Karpas-422 (cell line): ENCODE results near the gene KRTAP19-4. TPM values are rescaled to one million over a fixed set of nuclear protein-coding genes. Genes with fewer than 3 reads are reported as not detected.

Source experiments
- DNase-seq: peaks from one replicate; pipeline ENCODE4 v3.0.0-alpha.2; 2015
- H2AFZ ChIP-seq: fragments of 200-600 bp; sonication (generic); 2 replicates; pipeline ENCODE4 v1.6.1; 2014; ENCODE audit warnings: antibody characterized with exemption, low read length, mixed read lengths
- H3K27ac ChIP-seq: fragments of 200-600 bp; sonication (generic); 2 replicates; pipeline ENCODE4 v1.5.1; 2014; ENCODE audit warnings: mild to moderate bottlenecking, low read length, moderate library complexity
- H3K27me3 ChIP-seq: fragments of 200-600 bp; sonication (generic); 2 replicates; pipeline ENCODE4 v1.6.1; 2014; ENCODE audit warnings: low read length, mixed read lengths
- H3K36me3 ChIP-seq: fragments of 200-600 bp; sonication (generic); 2 replicates; pipeline ENCODE4 v1.6.1; 2014; ENCODE audit warnings: low read length, mixed read lengths; ENCODE audit not compliant: insufficient read depth
- H3K4me1 ChIP-seq: fragments of 200-600 bp; sonication (generic); 2 replicates; pipeline ENCODE4 v1.6.1; 2014; ENCODE audit warnings: mild to moderate bottlenecking, low read length, mixed read lengths
- H3K4me2 ChIP-seq: fragments of 200-600 bp; sonication (generic); 2 replicates; pipeline ENCODE4 v1.6.1; 2014; ENCODE audit warnings: low read length, low read depth, mild to moderate bottlenecking; ENCODE audit not compliant: poor library complexity, severe bottlenecking
- H3K4me3 ChIP-seq: fragments of 200-600 bp; sonication (generic); 2 replicates; pipeline ENCODE4 v1.5.1; 2014; ENCODE audit warnings: mild to moderate bottlenecking, antibody characterized with exemption, low read length, mixed read lengths
- H3K79me2 ChIP-seq: fragments of 200-600 bp; sonication (generic); 2 replicates; pipeline ENCODE4 v1.6.1; 2014; ENCODE audit warnings: mild to moderate bottlenecking, low read length, mixed read lengths
- H3K9ac ChIP-seq: fragments of 200-600 bp; sonication (generic); 2 replicates; pipeline ENCODE4 v1.6.0; 2014; ENCODE audit warnings: low read length
- H3K9me2 ChIP-seq: fragments of 200-600 bp; sonication (generic), shearing (Covaris generic); replicated peaks from 2 replicates; pipeline ENCODE4 v1.6.0; 2014; ENCODE audit warnings: mild to moderate bottlenecking, low read length, moderate library complexity; ENCODE audit not compliant: insufficient read depth
- H3K9me3 ChIP-seq: fragments of 300-700, 200-600 bp; sonication (generic); 2 replicates; pipeline ENCODE4 v1.6.1; 2014; ENCODE audit warnings: low read length, mixed read lengths
- H4K20me1 ChIP-seq: fragments of 200-600 bp; sonication (generic); 2 replicates; pipeline ENCODE4 v1.6.1; 2014; ENCODE audit warnings: mild to moderate bottlenecking, antibody characterized with exemption, low read length, low read depth; ENCODE audit not compliant: insufficient read depth
- small RNA-seq: library from RNA; depleted of rRNA; stranded (forward); fragments of <200 nt; gene quantifications from one replicate; pipeline ENCODE3, GENCODE V24; 2014
- total RNA-seq: library from RNA; depleted of rRNA; stranded (reverse); fragments of >200 nt; shearing (Covaris generic); gene quantifications from 2 replicates; pipeline ENCODE4 v1.2.3, GENCODE V29; 2014; ENCODE audit warnings: low replicate concordance; rRNA removed

Gene KRTAP19-4
- total RNA-seq, 1 experiment from 2014 or later = not detected

GRCh38 chr21:30447056-30447455 lies 49.9 kb downstream of the KRTAP19-4 start:
- Histone ChIP-seq H3K9me3 (no peaks in the 10 kb centered on the region), H3K27ac (no peak overlapping the region), H2AFZ (no peak overlapping the region), H3K9ac (no peak overlapping the region), H4K20me1 (no peaks in the 10 kb centered on the region), H3K27me3 (no peaks in the 10 kb centered on the region), H3K4me2 (no peak overlapping the region), H3K4me1 (no peaks in the 10 kb centered on the region), H3K79me2 (no peaks in the 10 kb centered on the region), H3K36me3 (no peaks in the 10 kb centered on the region), H3K4me3 (no peak overlapping the region), H3K9me2 (no peaks in the 10 kb centered on the region)
- no peak for DNase-seq

Small RNA genes lying within 50 kb of the gene (small RNA-seq; reads per million reads assigned to genes)
- not detected for gene AP000567.1
- gene KRTAP19-10P = not detected
- not detected for gene KRTAP19-11P
- not detected for gene KRTAP19-9P

Other genes starting within 250 kb of the KRTAP19-4 start
- not detected in 2 replicates for gene KRTAP24-1, start 214.2 kb downstream of the KRTAP19-4 start, total RNA-seq
- gene KRTAP25-1, start 207.7 kb downstream of the KRTAP19-4 start, total RNA-seq = not detected in 2 replicates
- gene KRTAP26-1, start 176.8 kb downstream of the KRTAP19-4 start, total RNA-seq = not detected in 2 replicates
- not detected in 2 replicates for gene KRTAP27-1, start 159.5 kb downstream of the KRTAP19-4 start, total RNA-seq
- not detected in 2 replicates for gene KRTAP23-1, start 148.6 kb downstream of the KRTAP19-4 start, total RNA-seq
- not detected in 2 replicates for gene KRTAP13-2, start 124.9 kb downstream of the KRTAP19-4 start, total RNA-seq
- not detected in 2 replicates for gene KRTAP13-1, start 101.1 kb downstream of the KRTAP19-4 start, total RNA-seq
- not detected in 2 replicates for gene KRTAP13-3, start 71.2 kb downstream of the KRTAP19-4 start, total RNA-seq
- gene KRTAP13-4, start 66.9 kb downstream of the KRTAP19-4 start, total RNA-seq = not detected in 2 replicates
- not detected in 2 replicates for gene KRTAP15-1, start 56.9 kb downstream of the KRTAP19-4 start, total RNA-seq
- not detected in 2 replicates for gene KRTAP19-1, start 16.8 kb downstream of the KRTAP19-4 start, total RNA-seq
- not detected in 2 replicates for gene KRTAP19-2, start 9.7 kb downstream of the KRTAP19-4 start, total RNA-seq
- not detected in 2 replicates for gene KRTAP19-3, start 5.2 kb downstream of the KRTAP19-4 start, total RNA-seq
- gene KRTAP19-5, start 5.0 kb upstream of the KRTAP19-4 start, total RNA-seq = not detected in 2 replicates
- gene KRTAP19-6, start 44.7 kb upstream of the KRTAP19-4 start, total RNA-seq = not detected in 2 replicates
- gene KRTAP19-7, start 64.1 kb upstream of the KRTAP19-4 start, total RNA-seq = not detected in 2 replicates
- gene KRTAP22-2, start 93.2 kb upstream of the KRTAP19-4 start, total RNA-seq = not detected in 2 replicates
- gene KRTAP6-3, start 95.3 kb upstream of the KRTAP19-4 start, total RNA-seq = not detected in 2 replicates
- not detected in 2 replicates for gene KRTAP6-2, start 101.7 kb upstream of the KRTAP19-4 start, total RNA-seq
- gene KRTAP22-1, start 103.9 kb upstream of the KRTAP19-4 start, total RNA-seq = not detected in 2 replicates
- not detected in 2 replicates for gene KRTAP6-1, start 116.8 kb upstream of the KRTAP19-4 start, total RNA-seq
- not detected in 2 replicates for gene KRTAP20-1, start 119.3 kb upstream of the KRTAP19-4 start, total RNA-seq
- gene KRTAP20-4, start 123.5 kb upstream of the KRTAP19-4 start, total RNA-seq = not detected in 2 replicates
- gene KRTAP20-2, start 138.0 kb upstream of the KRTAP19-4 start, total RNA-seq = not detected in 2 replicates
- not detected in 2 replicates for gene KRTAP20-3, start 145.7 kb upstream of the KRTAP19-4 start, total RNA-seq
- not detected in 2 replicates for gene KRTAP21-3, start 221.6 kb upstream of the KRTAP19-4 start, total RNA-seq